Measurements from ENCODE around the gene DNAH2. TPM values are rescaled to one million over a fixed set of nuclear protein-coding genes. Genes with fewer than 3 reads are reported as not detected.

The DNAH2 gene
- total and polyA plus RNA-seq, 2 of the 8 experiments (the other 6 are each of a cell fraction or from before 2014, with no cell fraction given) = 0.13 to 0.18 TPM

DNA sequence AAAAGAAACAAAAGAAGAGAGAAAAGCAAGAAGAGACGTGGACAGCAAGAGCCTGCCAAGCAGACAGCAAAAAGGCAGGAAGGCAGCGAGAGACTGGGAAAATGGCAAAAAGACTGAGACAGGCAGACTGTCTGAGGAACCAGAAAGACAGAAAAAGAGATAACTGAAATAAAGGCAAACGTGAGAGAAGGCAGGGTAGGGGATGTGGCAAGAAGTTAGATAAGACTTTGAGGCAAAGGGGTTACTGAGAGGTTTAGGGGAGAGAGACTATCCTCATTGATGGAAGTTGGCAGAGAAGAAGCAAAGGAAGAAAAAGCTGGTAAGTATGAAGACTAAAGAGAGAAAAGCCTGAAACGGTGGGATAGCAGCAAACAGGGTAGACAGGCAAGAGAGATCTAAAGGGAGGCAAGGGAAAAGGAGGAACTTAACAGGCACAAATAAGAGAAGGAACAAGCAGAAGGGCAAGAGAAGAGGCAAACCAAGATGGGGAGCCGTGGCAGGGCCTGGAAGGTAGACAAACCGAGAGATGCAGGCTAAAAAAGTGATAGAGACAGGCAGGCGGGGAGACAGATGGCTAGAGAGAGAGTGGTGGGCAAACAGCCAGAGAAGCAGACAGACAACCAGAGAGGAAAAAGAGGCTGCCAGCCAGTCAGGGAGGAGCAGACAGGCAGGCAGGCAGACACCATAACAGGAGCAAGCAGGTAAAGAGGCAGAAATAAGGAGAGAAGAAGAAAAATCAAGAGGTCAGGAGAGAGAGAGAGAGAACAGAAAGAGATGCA is 163.9 kb downstream of the DNAH2 start:
- no peak for DNase-seq (ENCODE audit: low read depth in 1 of 2, low spot score in 2 of 2)
- Histone ChIP-seq H3K27ac (ENCODE audit: low read depth, low read length) (no peak overlapping the region), H3K14ac (ENCODE audit: insufficient read length) (no peak overlapping the region), H3K4me1 (replicated peaks in 1 of 4; ENCODE audit: control insufficient read depth in 3 of 4, insufficient read depth in 4 of 4, low read length in 3 of 4) (peaks cover 0 to 3% (median 1%) of the 10 kb centered on the region in 4 experiments; a peak in 4 of 7 replicates), H2BK120ac (replicated peaks; ENCODE audit: low read depth, low read length) (no peak overlapping the region), H3K4ac (replicated peaks; ENCODE audit: insufficient read length, low read depth, low read length) (no peak overlapping the region), H3K9ac (replicated peaks in 1 of 4; ENCODE audit: extremely low read depth in 1 of 4, low read depth in 3 of 4, low read length in 3 of 4) (no peak overlapping the region), H2BK12ac (ENCODE audit: low read depth, low read length) (no peak overlapping the region), H2BK20ac (ENCODE audit: low read length) (no peak overlapping the region), H3K4me2 (ENCODE audit: insufficient read depth in 1 of 2, low read depth in 2 of 2, low read length in 2 of 2) (no peak overlapping the region), H2AK5ac (ENCODE audit: low read depth, low read length) (no peak overlapping the region), H3K4me3 (ENCODE audit: extremely low read depth in 1 of 4, insufficient read depth in 2 of 4, low read depth in 3 of 4, low read length in 4 of 4) (no peak overlapping the region), H3K36me3 (ENCODE audit: control insufficient read depth in 2 of 4, insufficient read depth in 4 of 4, low read length in 3 of 4) (peaks cover 3 to 10% (median 5%) of the 10 kb centered on the region in 4 experiments; a peak in 5 of 8 replicates), H4K20me1 (replicated peaks in 1 of 2; ENCODE audit: control insufficient read depth in 1 of 2, insufficient read depth in 2 of 2, low read length in 2 of 2) (no peaks in the 10 kb centered on the region), H3K23ac (ENCODE audit: insufficient read length) (no peak overlapping the region), H4K8ac (ENCODE audit: extremely low read depth, insufficient read depth, low read length) (no peak overlapping the region), H3K79me1 (ENCODE audit: low read depth, low read length) (no peaks in the 10 kb centered on the region), H3K9me3 (ENCODE audit: insufficient read depth in 2 of 2, low read depth in 1 of 2, low read length in 1 of 2) (no peaks in the 10 kb centered on the region), H2BK15ac (ENCODE audit: low read length) (no peak overlapping the region), H3K23me2 (ENCODE audit: low read depth, low read length) (peaks cover 11% of the 10 kb centered on the region; the same call in 1 of the 2 replicates), H2AFZ (ENCODE audit: low read length) (no peak overlapping the region), H4K91ac (replicated peaks; ENCODE audit: insufficient read length, low read length) (no peak overlapping the region), H2BK5ac (ENCODE audit: low read depth, low read length) (no peak overlapping the region), H3K79me2 (ENCODE audit: control insufficient read depth in 1 of 2, insufficient read depth in 2 of 2, low read length in 2 of 2) (no peaks in the 10 kb centered on the region), H4K5ac (ENCODE audit: insufficient read length, low read depth, low read length) (no peak overlapping the region), H3K27me3 (replicated peaks in 1 of 4; ENCODE audit: control insufficient read depth in 3 of 4, extremely low read depth in 1 of 4, insufficient read depth in 3 of 4, low read length in 3 of 4) (peaks cover 0 to 10% (median 3%) of the 10 kb centered on the region in 4 experiments; a peak in 3 of 7 replicates), H3K56ac (replicated peaks; ENCODE audit: insufficient read length, low read depth, low read length) (no peak overlapping the region), H3K18ac (ENCODE audit: extremely low read depth, low read length) (no peak overlapping the region)
- FAIRE-seq = no peak
- 87% methylated on average over 7 of the region's 7 CpGs; no CpG with 5 or more reads in 1 of the 2 experiments for WGBS, 2 experiments (ENCODE audit: extremely low coverage in 1 of 2, insufficient coverage in 1 of 2, insufficient read length in 1 of 2, insufficient replicate concordance in 2 of 2, low coverage in 1 of 2, low lambda C conversion rate in 2 of 2, missing lambda C conversion rate in 1 of 2)
- ChIA-PET CTCF (ENCODE audit: partially characterized antibody) (no interaction called here), POLR2A (ENCODE audit: partially characterized antibody) (no interaction called here)
- TF ChIP-seq KDM4A (IDR thresholded peaks at IDR 0.05; ENCODE audit: low read depth, low read length, severe bottlenecking) (no peak), RFX5 (IDR thresholded peaks at IDR 0.05; ENCODE audit: borderline replicate concordance, low read depth, low read length) (no peak), HDAC2 (IDR thresholded peaks at IDR 0.05; ENCODE audit: borderline replicate concordance in 1 of 2, low read depth in 2 of 2, low read length in 2 of 2) (no peak), RAD21 (IDR thresholded peaks at IDR 0.05 in 1 of 2, conservative IDR thresholded peaks at IDR 0.05 in 1 of 2; ENCODE audit: low read depth in 2 of 2, low read length in 2 of 2) (no peak), ZNF274 (IDR thresholded peaks at IDR 0.05; ENCODE audit: borderline replicate concordance, extremely low read depth, low read length) (no peak), SP1 (IDR thresholded peaks at IDR 0.05; ENCODE audit: low read depth, low read length) (no peak), EZH2 (IDR thresholded peaks at IDR 0.05; ENCODE audit: low read depth, low read length, severe bottlenecking) (no peak), EP300 (IDR thresholded peaks at IDR 0.05; ENCODE audit: borderline replicate concordance in 1 of 2, low read depth in 2 of 2, low read length in 2 of 2) (no peak), SRF (IDR thresholded peaks at IDR 0.05; ENCODE audit: low read depth, low read length) (no peak), JUN (IDR thresholded peaks at IDR 0.05; ENCODE audit: low read depth, low read length) (no peak)
- TF ChIP-seq, protein P1, sequence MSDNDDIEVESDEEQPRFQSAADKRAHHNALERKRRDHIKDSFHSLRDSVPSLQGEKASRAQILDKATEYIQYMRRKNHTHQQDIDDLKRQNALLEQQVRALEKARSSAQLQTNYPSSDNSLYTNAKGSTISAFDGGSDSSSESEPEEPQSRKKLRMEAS (IDR thresholded peaks at IDR 0.05) = no peak
